GM12878 (cell line): ENCODE data around the gene RAB13. TPM values are rescaled to one million over a fixed set of nuclear protein-coding genes. Genes with fewer than 3 reads are reported as not detected.

Experiments
- ATAC-seq: fragments of 200-7000 bp; cut with Tn5 transposase; 3 replicates; pipeline ENCODE4 v1.9.1; 2020; ENCODE audit warnings: mild to moderate bottlenecking, moderate library complexity
- BruUV-seq: library from RNA; stranded (reverse); fragments of 400-500 nt; replicated peaks from 2 replicates; lab custom pipeline; 2021; lab: Mats Ljungman, UMichigan
- CTCF ChIA-PET: fragments of 300-600 bp; sonication (Branson Sonifier 250); formaldehyde crosslinking; extraction: SDS; loops from one replicate; lab custom pipeline; 2021; ENCODE audit warnings: inconsistent platforms; lab: Yijun Ruan, JAX
- POLR2A ChIA-PET: fragments of 350-600 bp; formaldehyde crosslinking; extraction: SDS; loops from one replicate; lab custom pipeline; 2021; ENCODE audit warnings: inconsistent platforms; lab: Charles Lee
- RAD21 ChIA-PET: fragments of 300-600 bp; sonication (Branson Sonifier 250); formaldehyde crosslinking; loops from one replicate; lab custom pipeline; 2023; ENCODE audit warnings: antibody characterized with exemption; ENCODE audit not compliant: unreplicated experiment; lab: Charles Lee
- SMC1A ChIA-PET: fragments of 300-600 bp; sonication (Branson Sonifier 250); formaldehyde crosslinking; loops from one replicate; lab custom pipeline; 2023; ENCODE audit not compliant: unreplicated experiment, uncharacterized antibody; lab: Charles Lee
- DNase-seq: peaks from one replicate; pipeline ENCODE4 v3.0.0-alpha.2; 2011; ENCODE audit warnings: low read depth, low spot score
- FAIRE-seq: peaks from 3 replicates; lab custom pipeline; 2011; peaks lifted over from hg19 to GRCh38; lab: Jason Lieb, UNC
- H2AFZ ChIP-seq: 2 replicates; pipeline ENCODE4 v1.6.0; 2011; ENCODE audit warnings: low read depth, low read length, control low read depth; ENCODE audit not compliant: control insufficient read depth
- H3K27ac ChIP-seq: 2 replicates; pipeline ENCODE4 v1.5.1; 2011; ENCODE audit warnings: control low read depth; ENCODE audit not compliant: control insufficient read depth, insufficient read depth
- H3K27me3 ChIP-seq, 2 experiments: replicated peaks in 1 of 2; 2 replicates each; pipeline versions ENCODE4 v1.6.0 to v1.6.1; 2011; ENCODE audit warnings: low read length in 1 of 2; ENCODE audit not compliant: control insufficient read depth in 2 of 2, insufficient read depth in 2 of 2
- H3K36me3 ChIP-seq, 2 experiments: 2 replicates each; pipeline ENCODE4 v1.5.1; 2011; ENCODE audit warnings: low read length in 1 of 2; ENCODE audit not compliant: control insufficient read depth in 2 of 2, insufficient read depth in 2 of 2
- H3K4me1 ChIP-seq: 2 replicates; pipeline ENCODE4 v1.6.1; 2011; ENCODE audit warnings: mild to moderate bottlenecking, low read length, moderate library complexity, mixed read lengths; ENCODE audit not compliant: control insufficient read depth, insufficient read depth
- H3K4me2 ChIP-seq: 2 replicates; pipeline ENCODE4 v1.6.0; 2011; ENCODE audit warnings: control low read depth; ENCODE audit not compliant: control insufficient read depth, insufficient read depth
- H3K4me3 ChIP-seq: fragments of 200-600 bp; sonication (generic); 2 replicates; pipeline ENCODE4 v1.5.1; 2016
- H3K79me2 ChIP-seq: 2 replicates; pipeline ENCODE4 v1.6.0; 2011; ENCODE audit warnings: low read length; ENCODE audit not compliant: control insufficient read depth, insufficient read depth
- H3K9ac ChIP-seq: 2 replicates; pipeline ENCODE4 v1.8.0; 2011; ENCODE audit warnings: low read length, control low read depth, mixed read lengths; ENCODE audit not compliant: control insufficient read depth, insufficient read depth
- H3K9me3 ChIP-seq: replicated peaks from 3 replicates; pipeline ENCODE4 v1.5.1; 2011; ENCODE audit warnings: mild to moderate bottlenecking, low read length; ENCODE audit not compliant: control insufficient read depth, insufficient read depth
- H4K20me1 ChIP-seq: 2 replicates; pipeline ENCODE4 v1.6.0; 2011; ENCODE audit not compliant: control insufficient read depth, insufficient read depth
- BRCA1 ChIP-seq: IDR thresholded peaks from 2 replicates; pipeline ENCODE4 v1.6.1; 2011; ENCODE audit warnings: low read depth, low read length, improper control_type of control experiment
- CHD1 ChIP-seq: IDR thresholded peaks from 2 replicates; pipeline ENCODE4 v1.6.1; 2012; ENCODE audit warnings: low read depth, low read length, improper control_type of control experiment
- POLR2A ChIP-seq: IDR thresholded peaks from 2 replicates; pipeline ENCODE4 v1.6.1; 2011; ENCODE audit warnings: low read depth, mild to moderate bottlenecking, low read length
- WGBS: methylation state at CpG from one replicate; pipeline ENCODE4 v1.1.6; 2016; ENCODE audit warnings: low lambda C conversion rate; ENCODE audit not compliant: insufficient replicate concordance, insufficient coverage; ENCODE audit errors: missing lambda C conversion rate; 5-methylcytosine and 5-hydroxymethylcytosine counted together
- in situ Hi-C: fragments of 300-500 bp; cut with MboI; formaldehyde crosslinking; loops from 9 replicates; pipeline ENCODE4 v1.14.3; 2018; ENCODE audit warnings: mixed read lengths
- intact Hi-C: fragments of 100-400 bp; cut with micrococcal nuclease; formaldehyde crosslinking; loops from one replicate; pipeline ENCODE4 v1.14.2; 2022; ENCODE audit not compliant: unreplicated experiment
- polyA plus RNA-seq, 11 experiments: library from polyadenylated mRNA; depleted of rRNA in 4 of 11; unstranded in 6 of 11; stranded (reverse) in 5 of 11; fragments of >200 nt; fragmentation: Nextera tagmentation in 4 of 11; fragmentation: Illumina TruSeq in 1 of 11; extraction: Ambion mirVana in 4 of 11; extraction: Trizol in 1 of 11; gene quantifications; 1 replicate in 1 of 11; 2 replicates in 10 of 11; pipeline versions ENCODE4 v1.2.1 to v1.2.3, GENCODE V29; 2011 to 2016; ENCODE audit warnings: inconsistent platforms in 2 of 11, missing spikeins in 2 of 11, low read depth in 1 of 11
- total RNA-seq, 4 experiments: library from RNA; depleted of rRNA in 3 of 4; stranded (reverse); fragments of >200 nt in 3 of 4; fragmentation: Illumina TruSeq in 1 of 4; extraction: Trizol in 1 of 4; gene quantifications; 2 replicates each; pipeline versions ENCODE4 v1.2.1 to v1.2.3, GENCODE V29; 2013 to 2021
- TF ChIP-seq, protein P1 (sequence below): IDR thresholded peaks from 2 replicates; pipeline ENCODE4 v1.6.1; 2012; ENCODE audit warnings: low read length, inconsistent platforms

The RAB13 gene
- total and polyA plus RNA-seq, 10 of the 15 experiments (the other 5 are each of a cell fraction or from before 2014, with no cell fraction given): 0.75 to 30.7 (median 15.9) TPM

- TF ChIP-seq, protein P1, sequence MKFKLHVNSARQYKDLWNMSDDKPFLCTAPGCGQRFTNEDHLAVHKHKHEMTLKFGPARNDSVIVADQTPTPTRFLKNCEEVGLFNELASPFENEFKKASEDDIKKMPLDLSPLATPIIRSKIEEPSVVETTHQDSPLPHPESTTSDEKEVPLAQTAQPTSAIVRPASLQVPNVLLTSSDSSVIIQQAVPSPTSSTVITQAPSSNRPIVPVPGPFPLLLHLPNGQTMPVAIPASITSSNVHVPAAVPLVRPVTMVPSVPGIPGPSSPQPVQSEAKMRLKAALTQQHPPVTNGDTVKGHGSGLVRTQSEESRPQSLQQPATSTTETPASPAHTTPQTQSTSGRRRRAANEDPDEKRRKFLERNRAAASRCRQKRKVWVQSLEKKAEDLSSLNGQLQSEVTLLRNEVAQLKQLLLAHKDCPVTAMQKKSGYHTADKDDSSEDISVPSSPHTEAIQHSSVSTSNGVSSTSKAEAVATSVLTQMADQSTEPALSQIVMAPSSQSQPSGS: no peak
- TF ChIP-seq POLR2A (peak; percentile 17; the same call in 1 of the 2 replicates), BRCA1 (no peak)
- TF ChIP-seq, all 136 proteins: peak for 1
These were observed 49.9 kb downstream of the RAB13 start (continued) for GRCh38 chr1:153936011-153936802.

DNA sequence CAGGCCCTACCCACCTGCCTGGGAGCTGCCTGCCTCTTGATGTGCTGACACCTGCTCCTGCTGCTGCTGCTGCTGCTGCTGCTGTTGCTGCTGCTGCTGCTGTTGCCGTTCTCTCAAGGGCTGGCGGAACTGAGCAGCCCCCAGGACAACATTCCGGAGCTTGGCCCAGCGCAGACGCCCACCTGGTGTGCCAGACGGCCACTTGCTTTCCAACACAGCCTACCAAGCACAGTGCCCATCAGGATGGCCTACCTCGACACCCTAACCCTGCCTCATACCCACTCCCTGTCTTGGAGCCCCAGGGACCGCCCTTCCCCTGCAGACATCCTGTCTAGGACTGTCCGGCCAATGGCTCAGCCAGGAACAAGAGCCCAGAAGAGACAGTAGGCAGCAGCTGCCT, 51.4 kb downstream of the RAB13 start:
- TF ChIP-seq POLR2A (peak; percentile 42; the same call in 1 of the 2 replicates), CHD1 (no peak)
- TF ChIP-seq, all 136 proteins: peak for 1
- Histone ChIP-seq H3K4me2 (no peak overlapping the region), H3K4me1 (no peaks in the 10 kb centered on the region), H2AFZ (no peak overlapping the region), H3K9ac (no peak overlapping the region), H3K36me3 (peaks cover 21 to 26% of the 10 kb centered on the region in 2 experiments; a peak in 3 of 4 replicates), H3K4me3 (no peak overlapping the region), H3K27ac (no peak overlapping the region), H4K20me1 (no peaks in the 10 kb centered on the region), H3K9me3 (no peaks in the 10 kb centered on the region), H3K27me3 (no peaks in the 10 kb centered on the region), H3K79me2 (no peaks in the 10 kb centered on the region)
- ChIA-PET RAD21 (no interaction called here), SMC1A (no interaction called here), POLR2A (no interaction called here), CTCF (no interaction called here)
- intact Hi-C loops (no loop called here), in situ Hi-C loops (no loop called here)
- no peak for FAIRE-seq
- no peak for DNase-seq
- WGBS: 91% methylated on average over 9 of the region's 9 CpGs
- no peak for ATAC-seq
- BruUV-seq: no TSS peak
